ENCODE measurements around the gene LRIG3.
"Not testable (repeated sequence)": the region's sequence is repeated elsewhere in the genome, so short reads cannot be mapped to it uniquely, and the experiment has no call there.

The LRIG3 gene

DNA sequence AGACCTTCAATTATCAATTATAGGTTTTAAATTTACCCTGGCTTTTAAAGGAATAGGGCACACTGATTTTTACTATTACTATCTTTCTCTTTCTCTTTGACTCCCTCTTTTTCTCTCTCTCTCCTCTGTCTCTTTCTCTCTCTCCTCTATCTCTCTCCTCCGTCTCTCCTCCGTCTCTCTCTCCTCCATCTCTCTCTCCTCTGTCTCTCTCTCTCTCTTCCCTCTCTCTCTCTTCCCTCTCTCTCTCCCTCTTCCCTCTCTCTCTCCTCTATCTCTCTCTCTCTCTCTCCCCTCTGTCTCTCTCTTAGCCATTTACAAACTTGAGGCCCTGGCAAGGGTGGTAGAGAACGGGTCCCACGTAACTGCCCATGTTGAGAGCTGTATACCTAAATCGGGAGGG lies 62.3 kb downstream of the LRIG3 start:
- DNase-seq: no peak

DNA sequence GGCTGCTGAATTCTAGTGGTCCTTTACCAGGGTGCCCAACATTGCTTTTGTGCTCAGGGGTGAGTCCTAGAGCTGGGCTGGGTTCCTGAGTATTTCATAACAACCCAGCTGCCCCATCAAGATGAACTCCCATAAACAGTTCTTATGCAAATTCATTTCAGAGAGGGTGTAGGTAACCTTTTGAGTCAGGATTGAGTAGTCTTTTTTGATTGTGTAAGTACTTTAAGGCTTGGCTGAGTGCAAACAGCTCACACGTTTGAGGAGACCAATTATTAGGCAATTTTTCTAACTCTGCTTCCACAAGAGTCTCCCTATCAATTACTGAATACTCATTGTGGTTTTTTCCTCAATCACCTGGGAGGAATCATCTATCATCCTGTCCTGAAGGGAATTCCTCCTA lies 63.1 kb downstream of the LRIG3 start:
- DNase-seq: not testable (repeated sequence)

GRCh38 chr12:58855630-58856029 lies 64.7 kb downstream of the LRIG3 start:
- DNase-seq: not testable (repeated sequence)

DNA sequence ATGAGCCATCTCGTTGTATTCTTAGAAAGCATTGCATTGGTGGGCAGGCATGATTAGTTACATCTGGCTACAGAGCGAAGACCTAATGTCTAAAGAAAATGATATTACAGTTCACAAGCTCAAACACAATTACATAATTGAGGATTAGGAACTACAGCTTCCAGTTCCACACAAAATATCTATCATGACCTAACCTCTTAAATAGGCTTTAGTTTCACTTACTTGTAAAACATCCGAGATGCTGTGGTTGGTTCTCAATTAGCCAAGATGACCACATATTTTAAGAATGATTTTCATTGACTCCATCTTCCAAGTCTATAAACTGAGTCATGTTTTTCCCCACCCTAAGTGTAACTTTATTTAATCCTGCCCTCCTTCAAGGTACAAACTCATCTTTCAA lies 69.5 kb downstream of the LRIG3 start:
- DNase-seq: no peak

GRCh38 chr12:58847901-58848600 lies 72.3 kb downstream of the LRIG3 start:
- DNase-seq: no peak

DNA sequence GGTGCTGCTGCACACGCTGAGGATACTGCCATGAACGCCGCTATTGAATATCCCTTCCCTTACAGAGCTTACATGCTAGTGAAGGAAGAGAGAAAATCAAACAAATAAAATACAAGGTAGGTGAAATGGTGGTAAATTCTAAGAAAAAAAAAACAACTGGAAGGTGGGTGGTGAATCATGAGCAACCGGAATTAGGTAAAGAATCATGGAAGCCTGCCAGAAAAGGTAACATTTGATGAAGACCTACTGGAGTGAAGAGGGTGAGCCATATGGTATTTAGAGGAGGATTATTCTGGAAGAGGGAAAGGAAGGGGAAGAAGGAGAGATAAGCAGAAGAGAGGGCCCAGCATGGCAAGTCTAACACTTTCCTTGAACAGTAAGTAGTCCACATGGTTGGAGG lies 76.1 kb downstream of the LRIG3 start:
- DNase-seq: no peak

GRCh38 chr12:58841058-58841798 lies 79.1 kb downstream of the LRIG3 start:
- DNase-seq: no peak

DNA sequence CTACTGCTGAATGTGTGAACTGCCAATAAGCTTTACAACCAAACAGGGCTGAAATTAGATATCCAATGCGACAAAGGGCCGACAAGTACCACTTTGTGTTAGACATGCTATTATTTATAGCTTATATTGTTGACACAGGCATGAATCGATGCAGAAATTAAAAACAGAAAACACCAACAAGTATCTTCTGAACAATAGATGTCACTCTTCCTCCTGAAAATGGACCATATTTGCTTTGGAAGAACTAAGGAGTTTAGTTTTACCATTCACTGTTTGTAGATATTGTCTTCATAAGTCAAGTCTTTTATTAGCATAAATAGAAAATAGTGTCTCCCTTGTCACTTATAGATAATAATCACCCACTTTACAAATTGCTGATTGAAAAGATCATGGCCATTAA lies 86.5 kb downstream of the LRIG3 start:
- DNase-seq: no peak

GRCh38 chr12:58832920-58833319 lies 87.4 kb downstream of the LRIG3 start:
- no peak for DNase-seq

All from amygdala (tissue), 56 donors.